H9 (cell line): Measurements from ENCODE around the gene BANF1. TPM values are rescaled to one million over a fixed set of nuclear protein-coding genes. Genes with fewer than 3 reads are reported as not detected.

ENCODE experiments used
- DNase-seq: peaks from one replicate; pipeline ENCODE4 v3.0.0-alpha.2; 2017
- H2AFZ ChIP-seq: one replicate; pipeline ENCODE4 v1.6.1; 2013; ENCODE audit warnings: mild to moderate bottlenecking, low read length, control low read depth, moderate library complexity
- H2AK5ac ChIP-seq: 2 replicates; pipeline ENCODE4 v1.6.1; 2013; ENCODE audit warnings: low read length, control low read depth, mixed read lengths; ENCODE audit not compliant: insufficient read length
- H2BK120ac ChIP-seq: one replicate; pipeline ENCODE4 v1.6.1; 2013; ENCODE audit warnings: low read depth, mild to moderate bottlenecking, low read length, control low read depth, inconsistent platforms; ENCODE audit not compliant: poor library complexity, severe bottlenecking
- H2BK12ac ChIP-seq: 2 replicates; pipeline ENCODE4 v1.6.1; 2013; ENCODE audit warnings: low read length, control low read depth, mixed read lengths, low read depth; ENCODE audit not compliant: insufficient read length
- H2BK15ac ChIP-seq: 2 replicates; pipeline ENCODE4 v1.6.1; 2013; ENCODE audit warnings: low read depth, low read length, control low read depth
- H2BK20ac ChIP-seq: one replicate; pipeline ENCODE4 v1.6.1; 2013; ENCODE audit warnings: low read depth, mild to moderate bottlenecking, low read length, control low read depth, inconsistent platforms; ENCODE audit not compliant: poor library complexity, severe bottlenecking
- H2BK5ac ChIP-seq: 2 replicates; pipeline ENCODE4 v1.6.1; 2013; ENCODE audit warnings: low read length, control low read depth, mixed read lengths; ENCODE audit not compliant: insufficient read length
- H3K14ac ChIP-seq: 2 replicates; pipeline ENCODE4 v1.6.1; 2013; ENCODE audit warnings: low read length, control low read depth; ENCODE audit not compliant: insufficient read depth
- H3K18ac ChIP-seq: 2 replicates; pipeline ENCODE4 v1.6.1; 2013; ENCODE audit warnings: low read depth, mild to moderate bottlenecking, mixed read lengths, low read length, control low read depth; ENCODE audit not compliant: insufficient read length
- H3K23ac ChIP-seq: 2 replicates; pipeline ENCODE4 v1.6.1; 2013; ENCODE audit warnings: low read length, control low read depth, mixed read lengths, low read depth; ENCODE audit not compliant: insufficient read length
- H3K23me2 ChIP-seq: 2 replicates; pipeline ENCODE4 v1.6.1; 2013; ENCODE audit warnings: low read depth, mild to moderate bottlenecking, mixed read lengths, low read length, control low read depth; ENCODE audit not compliant: insufficient read length, poor library complexity, severe bottlenecking
- H3K27ac ChIP-seq: 2 replicates; pipeline ENCODE4 v1.5.1; 2013; ENCODE audit warnings: low read length, control low read depth, mixed read lengths, low read depth; ENCODE audit not compliant: insufficient read length
- H3K27me3 ChIP-seq: 2 replicates; pipeline ENCODE4 v1.6.1; 2013; ENCODE audit warnings: low read length, control low read depth, inconsistent platforms; ENCODE audit not compliant: insufficient read depth
- H3K4ac ChIP-seq: 2 replicates; pipeline ENCODE4 v1.6.1; 2013; ENCODE audit warnings: low read depth, mild to moderate bottlenecking, control low read depth, inconsistent platforms, low read length, moderate library complexity
- H3K4me1 ChIP-seq: 2 replicates; pipeline ENCODE4 v1.6.1; 2013; ENCODE audit warnings: low read length, control low read depth, inconsistent platforms; ENCODE audit not compliant: insufficient read depth
- H3K4me2 ChIP-seq: 2 replicates; pipeline ENCODE4 v1.6.1; 2013; ENCODE audit warnings: low read length, control low read depth, mixed read lengths; ENCODE audit not compliant: insufficient read length, insufficient read depth
- H3K56ac ChIP-seq: 2 replicates; pipeline ENCODE4 v1.6.1; 2013; ENCODE audit warnings: low read depth, mild to moderate bottlenecking, mixed read lengths, low read length, control low read depth; ENCODE audit not compliant: insufficient read length
- H3K79me1 ChIP-seq: 2 replicates; pipeline ENCODE4 v1.6.1; 2013; ENCODE audit warnings: low read depth, mild to moderate bottlenecking, moderate library complexity, low read length, control low read depth, inconsistent platforms; ENCODE audit not compliant: insufficient read depth, poor library complexity, severe bottlenecking
- H3K79me2 ChIP-seq: 2 replicates; pipeline ENCODE4 v1.6.1; 2013; ENCODE audit warnings: low read length, control low read depth, inconsistent platforms; ENCODE audit not compliant: insufficient read depth
- H3K9ac ChIP-seq: 2 replicates; pipeline ENCODE4 v1.6.1; 2013; ENCODE audit warnings: low read length, control low read depth, mixed read lengths; ENCODE audit not compliant: insufficient read length; ENCODE audit errors: extremely low read depth
- H3K9me3 ChIP-seq: one replicate; pipeline ENCODE4 v1.6.1; 2013; ENCODE audit warnings: low read depth, low read length, inconsistent platforms; ENCODE audit not compliant: control insufficient read depth
- H3T11ph ChIP-seq: one replicate; pipeline ENCODE4 v1.6.1; 2013; ENCODE audit warnings: mild to moderate bottlenecking, low read length, control low read depth, inconsistent platforms
- H4K20me1 ChIP-seq: one replicate; pipeline ENCODE4 v1.6.1; 2013; ENCODE audit not compliant: control insufficient read depth, insufficient read length, insufficient read depth
- H4K5ac ChIP-seq: 2 replicates; pipeline ENCODE4 v1.6.1; 2013; ENCODE audit warnings: low read depth, mild to moderate bottlenecking, mixed read lengths, low read length, control low read depth; ENCODE audit not compliant: insufficient read length
- H4K8ac ChIP-seq: replicated peaks from 2 replicates; pipeline ENCODE4 v1.6.1; 2013; ENCODE audit warnings: low read length, control low read depth, mixed read lengths, low read depth; ENCODE audit not compliant: insufficient read length
- H4K91ac ChIP-seq: 2 replicates; pipeline ENCODE4 v1.6.1; 2013; ENCODE audit warnings: low read depth, mild to moderate bottlenecking, moderate library complexity, mixed read lengths, low read length, control low read depth; ENCODE audit not compliant: insufficient read length
- H3K27ac Mint-ChIP-seq, 3 experiments: 2 replicates in 2 of 3; 3 replicates in 1 of 3; pipeline ENCODE4 v1.8.0; 2020 to 2021; ENCODE audit warnings: mixed read lengths in 3 of 3, mild to moderate bottlenecking in 1 of 3, moderate library complexity in 1 of 3
- H3K27me3 Mint-ChIP-seq: 2 replicates; pipeline ENCODE4 v1.8.0; 2021; ENCODE audit warnings: low read depth, mild to moderate bottlenecking, moderate library complexity, mixed read lengths
- H3K36me3 Mint-ChIP-seq, 3 experiments: 2 replicates in 2 of 3; 3 replicates in 1 of 3; pipeline ENCODE4 v1.8.0; 2020 to 2021; ENCODE audit warnings: low read depth in 3 of 3, mixed read lengths in 3 of 3; ENCODE audit not compliant: insufficient read depth in 1 of 3
- H3K4me1 Mint-ChIP-seq, 2 experiments: 2 replicates each; pipeline ENCODE4 v1.8.0; 2020; ENCODE audit warnings: mixed read lengths in 2 of 2
- H3K4me3 Mint-ChIP-seq, 2 experiments: 2 replicates in 1 of 2; 3 replicates in 1 of 2; pipeline ENCODE4 v1.8.0; 2020 to 2021; ENCODE audit warnings: mild to moderate bottlenecking in 2 of 2, mixed read lengths in 2 of 2, moderate library complexity in 1 of 2
- H3K9me3 Mint-ChIP-seq, 2 experiments: 2 replicates in 1 of 2; 3 replicates in 1 of 2; pipeline ENCODE4 v1.8.0; 2020; ENCODE audit warnings: mild to moderate bottlenecking in 2 of 2, mixed read lengths in 2 of 2, moderate library complexity in 1 of 2
- CTCF ChIP-seq: fragments of 200-600 bp; sonication (generic); conservative IDR thresholded peaks from 3 replicates; pipeline ENCODE4 v1.8.0; 2021; ENCODE audit warnings: antibody characterized with exemption, mild to moderate bottlenecking
- WGBS: extraction: QIAGEN DNeasy Blood & Tissue Kit; methylation state at CpG from one replicate; pipeline ENCODE4 v1.1.7; 2013; ENCODE audit warnings: missing lambda C conversion rate, low lambda C conversion rate, mixed read lengths; ENCODE audit not compliant: insufficient read length; ENCODE audit errors: extremely low coverage; 5-methylcytosine and 5-hydroxymethylcytosine counted together
- total RNA-seq: library from RNA; stranded (reverse); gene quantifications from 2 replicates; pipeline ENCODE4 v1.2.1, GENCODE V29; 2021

BANF1 gene
- total RNA-seq, 1 experiment from 2014 or later, result 346 TPM

- Mint-ChIP-seq H3K4me1 (no peaks in the 10 kb centered on the region), H3K27ac (no peak overlapping the region), H3K27me3 (no peaks in the 10 kb centered on the region; the same call in 1 of the 2 replicates), H3K36me3 (peaks cover 14 to 39% (median 37%) of the 10 kb centered on the region in 3 experiments; a peak in 6 of 7 replicates), H3K4me3 (no peak overlapping the region), H3K9me3 (no peaks in the 10 kb centered on the region)
- TF ChIP-seq CTCF, result no peak
- no peak overlapping the region for H3K9ac ChIP-seq
- H3K23ac ChIP-seq, result no peak overlapping the region
- no peak overlapping the region for H3K56ac ChIP-seq
- no peak overlapping the region for H2BK12ac ChIP-seq
- no peak overlapping the region for H4K5ac ChIP-seq
- no peak overlapping the region for H3K14ac ChIP-seq
- DNase-seq, result no peak
- H3K27me3 ChIP-seq, result no peaks in the 10 kb centered on the region
- H3K27ac ChIP-seq, result no peak overlapping the region
- no peak overlapping the region for H2BK120ac ChIP-seq
- no peak overlapping the region for H3K4ac ChIP-seq
- no peak overlapping the region for H2BK15ac ChIP-seq
- H3K4me2 ChIP-seq, result no peak overlapping the region
- no peak overlapping the region for H4K8ac ChIP-seq
- no peak overlapping the region for H3K18ac ChIP-seq
- no peak overlapping the region for H2AFZ ChIP-seq
- H3K9me3 ChIP-seq, result no peaks in the 10 kb centered on the region
- H3K4me1 ChIP-seq, result no peaks in the 10 kb centered on the region
- H2BK20ac ChIP-seq, result no peak overlapping the region
- no peak overlapping the region for H4K91ac ChIP-seq
- no peaks in the 10 kb centered on the region for H3K23me2 ChIP-seq
- H3T11ph ChIP-seq, result no peak overlapping the region
- no peak overlapping the region for H2BK5ac ChIP-seq
- H2AK5ac ChIP-seq, result no peak overlapping the region
- no peaks in the 10 kb centered on the region for H4K20me1 ChIP-seq
- WGBS, result no CpG with 5 or more reads among the region's 10 CpGs
- H3K79me1 ChIP-seq, result no peaks in the 10 kb centered on the region
- no peaks in the 10 kb centered on the region for H3K79me2 ChIP-seq
Observed at GRCh38 chr11:65979261-65979759, 23.0 kb upstream of the BANF1 start.
